CD14-positive monocyte (primary cell): ENCODE measurements around the gene ELMO2. TPM values are rescaled to one million over a fixed set of nuclear protein-coding genes. Genes with fewer than 3 reads are reported as not detected.
A peak's percentile ranks its signal among the peaks of the same experiment; 100 is the strongest.

Source experiments
- DNase-seq, 3 donors: peaks; one replicate each; pipeline ENCODE4 v3.0.0-alpha.2; 2011 to 2022
- H2AFZ ChIP-seq: 2 replicates; pipeline ENCODE4 v1.6.0; 2012; ENCODE audit warnings: mild to moderate bottlenecking, low read depth, low read length, inconsistent platforms; ENCODE audit not compliant: insufficient read depth, poor library complexity, severe bottlenecking
- H3K27ac ChIP-seq, 2 donors: 1 replicate in 1 of 2; 2 replicates in 1 of 2; pipeline ENCODE4 v1.5.1; 2012 to 2013; ENCODE audit warnings: low read length in 2 of 2, control low read depth in 1 of 2, inconsistent platforms in 1 of 2, low read depth in 1 of 2, mild to moderate bottlenecking in 1 of 2
- H3K27me3 ChIP-seq, 2 donors: one replicate each; pipeline versions ENCODE4 v1.6.0 to v1.6.1; 2011 to 2013; ENCODE audit warnings: low read length in 2 of 2; ENCODE audit not compliant: control insufficient read depth in 2 of 2, insufficient read depth in 2 of 2
- H3K36me3 ChIP-seq, 2 donors: replicated peaks in 1 of 2; 1 replicate in 1 of 2; 2 replicates in 1 of 2; pipeline versions ENCODE4 v1.5.1 to v1.6.1; 2012 to 2013; ENCODE audit warnings: low read length in 2 of 2, control low read depth in 1 of 2, inconsistent platforms in 1 of 2, mild to moderate bottlenecking in 1 of 2; ENCODE audit not compliant: insufficient read depth in 2 of 2, control insufficient read depth in 1 of 2
- H3K4me1 ChIP-seq, 2 donors: 1 replicate in 1 of 2; 2 replicates in 1 of 2; pipeline versions ENCODE4 v1.5.1 to v1.6.1; 2012 to 2013; ENCODE audit warnings: low read length in 2 of 2, control low read depth in 1 of 2, inconsistent platforms in 1 of 2, mild to moderate bottlenecking in 1 of 2, moderate library complexity in 1 of 2; ENCODE audit not compliant: insufficient read depth in 2 of 2, control insufficient read depth in 1 of 2
- H3K4me2 ChIP-seq: replicated peaks from 2 replicates; pipeline ENCODE3; 2012; ENCODE audit warnings: low read length, moderate library complexity, mild to moderate bottlenecking; ENCODE audit not compliant: poor library complexity, severe bottlenecking; ENCODE audit errors: extremely low read depth
- H3K4me3 ChIP-seq, 3 experiments: fragments of 200-600 bp in 1 of 3; sonication (generic) in 1 of 3; replicated peaks in 1 of 3; 1 replicate in 2 of 3; 2 replicates in 1 of 3; pipeline ENCODE4 v1.5.1; 2011 to 2013; ENCODE audit warnings: low read length in 3 of 3, mild to moderate bottlenecking in 3 of 3, control low read depth in 2 of 3, low read depth in 2 of 3, inconsistent platforms in 1 of 3, moderate library complexity in 1 of 3
- H3K79me2 ChIP-seq: 2 replicates; pipeline ENCODE4 v1.6.0; 2012; ENCODE audit warnings: mild to moderate bottlenecking, control low read depth, inconsistent platforms, low read length, moderate library complexity; ENCODE audit not compliant: insufficient read depth
- H3K9ac ChIP-seq: 2 replicates; pipeline ENCODE4 v1.6.0; 2017; ENCODE audit warnings: low read length, mild to moderate bottlenecking; ENCODE audit not compliant: insufficient read depth, poor library complexity, severe bottlenecking
- H3K9me3 ChIP-seq, 2 donors: replicated peaks in 1 of 2; 1 replicate in 1 of 2; 2 replicates in 1 of 2; pipeline versions ENCODE4 v1.5.1 to v1.6.1; 2012 to 2013; ENCODE audit warnings: low read length in 2 of 2, control low read depth in 1 of 2; ENCODE audit not compliant: control insufficient read depth in 1 of 2, insufficient read depth in 1 of 2
- H4K20me1 ChIP-seq: 2 replicates; pipeline ENCODE4 v1.6.0; 2012; ENCODE audit warnings: mild to moderate bottlenecking, low read length, control low read depth, moderate library complexity; ENCODE audit not compliant: insufficient read depth
- H3K27ac Mint-ChIP-seq, 7 donors: one replicate each; pipeline ENCODE4 v1.8.0; 2020; ENCODE audit warnings: mild to moderate bottlenecking in 7 of 7, mixed read lengths in 7 of 7, moderate library complexity in 6 of 7, inconsistent platforms in 2 of 7
- H3K27me3 Mint-ChIP-seq, 3 donors: one replicate each; pipeline ENCODE4 v1.8.0; 2021 to 2022; ENCODE audit warnings: low read depth in 3 of 3, mild to moderate bottlenecking in 3 of 3, mixed read lengths in 3 of 3, moderate library complexity in 3 of 3, inconsistent platforms in 1 of 3
- H3K36me3 Mint-ChIP-seq, 2 donors: one replicate each; pipeline ENCODE4 v1.8.0; 2020; ENCODE audit warnings: mixed read lengths in 2 of 2, inconsistent platforms in 1 of 2, mild to moderate bottlenecking in 1 of 2
- H3K4me1 Mint-ChIP-seq: one replicate; pipeline ENCODE4 v1.8.0; 2020; ENCODE audit warnings: mild to moderate bottlenecking, mixed read lengths
- H3K4me3 Mint-ChIP-seq, 2 donors: one replicate each; pipeline ENCODE4 v1.8.0; 2020; ENCODE audit warnings: mild to moderate bottlenecking in 2 of 2, mixed read lengths in 2 of 2, moderate library complexity in 1 of 2
- H3K9me3 Mint-ChIP-seq, 7 donors: one replicate each; pipeline ENCODE4 v1.8.0; 2020 to 2022; ENCODE audit warnings: mixed read lengths in 7 of 7, mild to moderate bottlenecking in 6 of 7, moderate library complexity in 6 of 7, inconsistent platforms in 2 of 7
- CTCF ChIP-seq: fragments of 200-600 bp; IDR thresholded peaks from one replicate; pipeline ENCODE4 v1.8.0; 2022; ENCODE audit warnings: antibody characterized with exemption, mild to moderate bottlenecking
- WGBS: methylation state at CpG from one replicate; pipeline ENCODE4 v1.1.5; 2013; ENCODE audit warnings: missing lambda C conversion rate; ENCODE audit not compliant: insufficient coverage; 5-methylcytosine and 5-hydroxymethylcytosine counted together
- intact Hi-C, 2 donors: fragments of 100-400 bp; cut with micrococcal nuclease; formaldehyde crosslinking; loops; one replicate each; pipeline versions ENCODE4 v1.15.0 to v1.15.1; 2023
- polyA minus RNA-seq: library from RNA; depleted of rRNA, polyadenylated mRNA; stranded (reverse); fragments of >200 nt; gene quantifications from 2 replicates; pipeline ENCODE4 v1.2.3, GENCODE V29; 2012
- polyA plus RNA-seq, 3 donors: library from polyadenylated mRNA; depleted of rRNA in 1 of 3; unstranded in 2 of 3; stranded (reverse) in 1 of 3; fragments of 300-500 nt in 2 of 3; fragments of >200 nt in 1 of 3; fragmentation: Illumina TruSeq in 2 of 3; gene quantifications; 1 replicate in 2 of 3; 2 replicates in 1 of 3; pipeline ENCODE4 v1.2.3, GENCODE V29; 2012 to 2021
- total RNA-seq, 12 experiments: library from RNA in 1 of 12; stranded (reverse) in 1 of 12; fragments of 120-200 nt in 1 of 12; gene quantifications; one replicate each; pipeline ENCODE4 v1.2.4 and lab custom pipeline; 2013 to 2026; ENCODE audit warnings: mixed read lengths in 6 of 12, inconsistent platforms in 1 of 12

Gene ELMO2
- 47.1 TPM for total RNA-seq (2013)
- polyA plus RNA-seq (10 to 100 TPM; 35.3 to 53.1 (median 42.3) TPM), polyA minus RNA-seq (51.4 and 73.7 TPM in 2 replicates), total RNA-seq (lab: John Stamatoyannopoulos, UW) (24.4 to 42.1 (median 34.5) reads per million in 11 experiments)

GRCh38 chr20:46406200-46406985 is at the start of gene ELMO2:
ELMO2 (minus strand) TSS chr20:46406615; CDS start chr20:46394482, 12,133 bp downstream.
- Mint-ChIP-seq H3K27me3 (peaks cover 0 to 3% (median 2%) of the 10 kb centered on the region in 3 donors), H3K4me3 (peak within 1 kb of the TSS; percentile 92 to 97), H3K9me3 (no peaks in the 10 kb centered on the region), H3K4me1 (peaks cover 62% of the 10 kb centered on the region), H3K27ac (peak within 1 kb of the TSS; percentile 85 to 96 (median 94)), H3K36me3 (peaks cover 3 to 7% of the 10 kb centered on the region in 2 donors)
- no peaks in the 10 kb centered on the region for H3K9me3 ChIP-seq
- intact Hi-C loops, result loop anchor here in 1 of 2 donors (2.0 kb wide), 1 partner anchor 42 kb away; no protein-coding TSS in a partner anchor
- H3K36me3 ChIP-seq, result no peaks in the 10 kb centered on the region
- peaks cover 51% of the 10 kb centered on the region for H3K79me2 ChIP-seq
- WGBS, result under 1% methylated on average over 59 of the region's 60 CpGs
- peaks cover 51 to 62% of the 10 kb centered on the region in 2 donors for H3K4me1 ChIP-seq
- H3K27me3 ChIP-seq, result no peaks in the 10 kb centered on the region
- TF ChIP-seq CTCF, result peak; percentile 14
- H4K20me1 ChIP-seq, result peaks cover 20% of the 10 kb centered on the region
- peak; percentile 89 to 93 (median 91) for DNase-seq
- peak within 1 kb of the TSS; percentile 61 to 85 for H3K27ac ChIP-seq
- H3K9ac ChIP-seq, result peak within 1 kb of the TSS; percentile 88
- peak within 1 kb of the TSS; percentile 78 for H3K4me2 ChIP-seq
- H3K4me3 ChIP-seq, result peak within 1 kb of the TSS; percentile 65 to 92 (median 65)
- H2AFZ ChIP-seq, result peak within 1 kb of the TSS; percentile 86

- no CpG with 5 or more reads among the region's 2 CpGs for WGBS
Measured at GRCh38 chr20:46455729-46456128, 49.3 kb upstream of the ELMO2 start.

More at GRCh38 chr20:46455729-46456128, 49.3 kb upstream of the ELMO2 start:
- Histone ChIP-seq H3K4me1 (peaks cover 0 to 7% of the 10 kb centered on the region in 2 donors), H3K27me3 (peaks cover 4 to 20% of the 10 kb centered on the region in 2 donors), H3K27ac (no peak overlapping the region), H3K36me3 (no peaks in the 10 kb centered on the region), H4K20me1 (no peaks in the 10 kb centered on the region), H3K9ac (no peak overlapping the region), H3K9me3 (peaks cover 12 to 26% of the 10 kb centered on the region in 2 donors), H2AFZ (no peak overlapping the region), H3K4me2 (no peak overlapping the region), H3K79me2 (no peaks in the 10 kb centered on the region), H3K4me3 (no peak overlapping the region)
- H3K4me3 Mint-ChIP-seq, result no peak overlapping the region
- intact Hi-C loops, result no loop called here
- H3K4me1 Mint-ChIP-seq, result peaks cover 9% of the 10 kb centered on the region
- TF ChIP-seq CTCF, result no peak
- H3K36me3 Mint-ChIP-seq, result no peaks in the 10 kb centered on the region
- peaks cover 7 to 20% (median 16%) of the 10 kb centered on the region in 3 donors for H3K27me3 Mint-ChIP-seq
- DNase-seq, result no peak
- H3K27ac Mint-ChIP-seq, result no peak overlapping the region
- peaks cover 9 to 23% (median 19%) of the 10 kb centered on the region in 7 donors for H3K9me3 Mint-ChIP-seq
